Measurements from ENCODE around the gene GALNTL6.

GRCh38 chr4:172650758-172651530 is 837.7 kb downstream of the GALNTL6 start:
- TF ChIP-seq CTCF (IDR thresholded peaks at IDR 0.05) (no peak), POLR2AphosphoS5 (IDR thresholded peaks at IDR 0.05) (no peak), POLR2A (IDR thresholded peaks at IDR 0.05) (no peak), EP300 (IDR thresholded peaks at IDR 0.05) (no peak)

All from stomach (tissue), 4 donors.